ENCODE data around the gene CCDC134.

The CCDC134 gene

GRCh38 chr22:41800348-41801146, at the start of gene CCDC134:
TSS of gene CCDC134 (plus strand) at chr22:41800679. CDS start at chr22:41808891, 8,212 bp downstream.
- peak; percentile 92 for DNase-seq (ENCODE audit: low spot score)

GRCh38 chr22:41752011-41752970, 48.2 kb upstream of the CCDC134 start:
- no peak for DNase-seq (ENCODE audit: low spot score)

- DNase-seq (ENCODE audit: low spot score), result no peak
Measured at GRCh38 chr22:41753984-41754383, 46.5 kb upstream of the CCDC134 start.

- DNase-seq (ENCODE audit: low spot score), result no peak
Measured at GRCh38 chr22:41757502-41757901, 43.0 kb upstream of the CCDC134 start.

- DNase-seq (ENCODE audit: low spot score), result peak; percentile 68
Measured at GRCh38 chr22:41758231-41758630, 42.2 kb upstream of the CCDC134 start.

GRCh38 chr22:41762980-41763779, 37.3 kb upstream of the CCDC134 start:
- peak; percentile 50 for DNase-seq (ENCODE audit: low spot score)

- no peak for DNase-seq (ENCODE audit: low spot score)
Measured at GRCh38 chr22:41766476-41766875, 34.0 kb upstream of the CCDC134 start.

GRCh38 chr22:41768430-41768829, 32.0 kb upstream of the CCDC134 start:
- DNase-seq (ENCODE audit: low spot score), result no peak

GRCh38 chr22:41770715-41771468, 29.6 kb upstream of the CCDC134 start:
- no peak for DNase-seq (ENCODE audit: low spot score)

GRCh38 chr22:41772198-41772597, 28.3 kb upstream of the CCDC134 start:
- no peak for DNase-seq (ENCODE audit: low spot score)

- DNase-seq (ENCODE audit: low spot score), result no peak
Measured at GRCh38 chr22:41772645-41773044, 27.8 kb upstream of the CCDC134 start.

GRCh38 chr22:41775338-41775737, 25.1 kb upstream of the CCDC134 start:
- DNase-seq (ENCODE audit: low spot score), result no peak

- DNase-seq (ENCODE audit: low spot score), result no peak
Measured at GRCh38 chr22:41775976-41776375, 24.5 kb upstream of the CCDC134 start.

- DNase-seq (ENCODE audit: low spot score), result no peak
Measured at GRCh38 chr22:41776381-41776780, 24.1 kb upstream of the CCDC134 start.

- no peak for DNase-seq (ENCODE audit: low spot score)
Measured at GRCh38 chr22:41777749-41778425, 22.6 kb upstream of the CCDC134 start.

GRCh38 chr22:41779929-41780505, 20.5 kb upstream of the CCDC134 start:
- no peak for DNase-seq (ENCODE audit: low spot score)

GRCh38 chr22:41780746-41781505, 19.6 kb upstream of the CCDC134 start:
- no peak for DNase-seq (ENCODE audit: low spot score)

GRCh38 chr22:41781507-41781906, 19.0 kb upstream of the CCDC134 start:
- DNase-seq (ENCODE audit: low spot score), result no peak

- DNase-seq (ENCODE audit: low spot score), result peak; percentile 75
Measured at GRCh38 chr22:41782316-41782715, 18.2 kb upstream of the CCDC134 start.

- peak; percentile 77 for DNase-seq (ENCODE audit: low spot score)
Measured at GRCh38 chr22:41782751-41783150, 17.7 kb upstream of the CCDC134 start.

All from cerebellar cortex (tissue), 1 donor.